Fibroblast of lung (primary cell): Measurements from ENCODE around the gene CCDC86. TPM values are rescaled to one million over a fixed set of nuclear protein-coding genes. Genes with fewer than 3 reads are reported as not detected.

Experiments
- DNase-seq, 2 donors: peaks; one replicate each; pipeline versions ENCODE4 v3.0.0 to v3.0.0-alpha.2; 2010; ENCODE audit warnings: low read depth in 2 of 2
- H2AFZ ChIP-seq: 2 replicates; pipeline ENCODE4 v1.5.1; 2012; ENCODE audit warnings: low read length, control low read depth, inconsistent platforms
- H3K27ac ChIP-seq: 2 replicates; pipeline ENCODE4 v1.5.1; 2011; ENCODE audit warnings: low read length, control low read depth; ENCODE audit not compliant: insufficient read depth
- H3K27me3 ChIP-seq: 2 replicates; pipeline ENCODE4 v1.5.1; 2011; ENCODE audit warnings: mild to moderate bottlenecking, low read length; ENCODE audit not compliant: control insufficient read depth, insufficient read depth
- H3K36me3 ChIP-seq: 2 replicates; pipeline ENCODE4 v1.5.1; 2011; ENCODE audit warnings: low read length; ENCODE audit not compliant: control insufficient read depth, insufficient read depth
- H3K4me1 ChIP-seq: 2 replicates; pipeline ENCODE4 v1.5.1; 2011; ENCODE audit warnings: low read length; ENCODE audit not compliant: control insufficient read depth, insufficient read depth; ENCODE audit errors: extremely low read depth
- H3K4me2 ChIP-seq: 2 replicates; pipeline ENCODE4 v1.5.1; 2011; ENCODE audit warnings: low read length, control low read depth; ENCODE audit not compliant: insufficient read depth; ENCODE audit errors: extremely low read depth
- H3K4me3 ChIP-seq, 4 experiments: fragments of 200-600 bp in 1 of 4; sonication (generic) in 1 of 4; replicated peaks in 1 of 4; 2 replicates each; pipeline ENCODE4 v1.5.1; 2011 to 2016; ENCODE audit warnings: low read length in 4 of 4, low read depth in 3 of 4, mild to moderate bottlenecking in 3 of 4, control low read depth in 2 of 4, inconsistent platforms in 1 of 4, mixed read lengths in 1 of 4; ENCODE audit not compliant: insufficient read depth in 1 of 4; ENCODE audit errors: control extremely low read depth in 1 of 4
- H3K79me2 ChIP-seq: 2 replicates; pipeline ENCODE4 v1.5.1; 2012; ENCODE audit warnings: mild to moderate bottlenecking, low read length, inconsistent platforms; ENCODE audit not compliant: control insufficient read depth, insufficient read depth
- H3K9ac ChIP-seq: 2 replicates; pipeline ENCODE4 v1.5.1; 2011; ENCODE audit warnings: mild to moderate bottlenecking, low read length, control low read depth; ENCODE audit not compliant: insufficient read depth
- H3K9me3 ChIP-seq: 2 replicates; pipeline ENCODE4 v1.5.1; 2012; ENCODE audit warnings: low read depth, low read length; ENCODE audit not compliant: control insufficient read depth, insufficient read depth
- H4K20me1 ChIP-seq: 2 replicates; pipeline ENCODE4 v1.5.1; 2011; ENCODE audit warnings: low read length; ENCODE audit not compliant: control insufficient read depth, insufficient read depth; ENCODE audit errors: extremely low read depth
- CTCF ChIP-seq, 2 donors: IDR thresholded peaks in 1 of 2; conservative IDR thresholded peaks in 1 of 2; 1 replicate in 1 of 2; 2 replicates in 1 of 2; pipeline ENCODE4 v1.5.1; 2011 to 2012; ENCODE audit warnings: low read length in 2 of 2, control low read depth in 1 of 2, inconsistent platforms in 1 of 2, low read depth in 1 of 2, mild to moderate bottlenecking in 1 of 2
- EZH2 ChIP-seq: IDR thresholded peaks from 2 replicates; pipeline ENCODE4 v1.5.1; 2012; ENCODE audit warnings: low read length, control low read depth, mild to moderate bottlenecking; ENCODE audit errors: missing control alignments
- polyA plus RNA-seq, 2 donors: library from polyadenylated mRNA; depleted of rRNA in 1 of 2; stranded (reverse) in 1 of 2; unstranded in 1 of 2; fragments of >200 nt; gene quantifications; 2 replicates each; pipeline ENCODE4 v1.2.1, GENCODE V29; 2011 to 2012; ENCODE audit warnings: missing spikeins in 1 of 2
- total RNA-seq: library from RNA; depleted of rRNA; stranded (reverse); fragments of >200 nt; gene quantifications from 2 replicates; pipeline ENCODE4 v1.2.1, GENCODE V29; 2014

CCDC86 gene
- total and polyA plus RNA-seq, 2 donors (not counting 1 experiment from before 2014, with no cell fraction given), result 7.4 to 14.9 TPM

- no peak overlapping the region for H3K9ac ChIP-seq
- no peaks in the 10 kb centered on the region for H3K79me2 ChIP-seq
- no peaks in the 10 kb centered on the region for H3K9me3 ChIP-seq
- H4K20me1 ChIP-seq, result no peaks in the 10 kb centered on the region
- H3K27me3 ChIP-seq, result no peaks in the 10 kb centered on the region
- no peaks in the 10 kb centered on the region for H3K4me1 ChIP-seq
- peaks cover 19% of the 10 kb centered on the region for H3K36me3 ChIP-seq
- no peak for TF ChIP-seq EZH2
- no peak for TF ChIP-seq CTCF (conservative IDR thresholded peaks at IDR 0.05 in 1 of 2, IDR thresholded peaks at IDR 0.05 in 1 of 2; ENCODE audit: low read depth in 1 of 2, low read length in 2 of 2)
- no peak overlapping the region for H3K4me3 ChIP-seq
- H3K27ac ChIP-seq, result no peak overlapping the region
- H3K4me2 ChIP-seq, result no peak overlapping the region
- H2AFZ ChIP-seq, result no peak overlapping the region
- DNase-seq, result no peak
Observed at GRCh38 chr11:60895687-60896086, 53.8 kb downstream of the CCDC86 start.

- H3K36me3 ChIP-seq, result peaks cover 20% of the 10 kb centered on the region
- no peak overlapping the region for H3K27ac ChIP-seq
- H4K20me1 ChIP-seq, result no peaks in the 10 kb centered on the region
- H3K9me3 ChIP-seq, result no peaks in the 10 kb centered on the region
- no peak for DNase-seq
- no peaks in the 10 kb centered on the region for H3K4me1 ChIP-seq
- H3K4me2 ChIP-seq, result no peak overlapping the region
- no peak overlapping the region for H3K4me3 ChIP-seq
- H3K79me2 ChIP-seq, result no peaks in the 10 kb centered on the region
- H3K9ac ChIP-seq, result no peak overlapping the region
- no peak for TF ChIP-seq CTCF (conservative IDR thresholded peaks at IDR 0.05 in 1 of 2, IDR thresholded peaks at IDR 0.05 in 1 of 2; ENCODE audit: low read depth in 1 of 2, low read length in 2 of 2)
- TF ChIP-seq EZH2, result no peak
- H3K27me3 ChIP-seq, result no peaks in the 10 kb centered on the region
- no peak overlapping the region for H2AFZ ChIP-seq
Observed at GRCh38 chr11:60897496-60897895, 55.6 kb downstream of the CCDC86 start.

- Histone ChIP-seq H3K4me3 (no peak overlapping the region), H3K36me3 (peaks cover 18% of the 10 kb centered on the region), H3K27ac (peak overlapping the region; percentile 66), H4K20me1 (no peaks in the 10 kb centered on the region), H3K9ac (no peak overlapping the region), H3K27me3 (no peaks in the 10 kb centered on the region), H3K9me3 (no peaks in the 10 kb centered on the region), H3K4me2 (no peak overlapping the region), H3K4me1 (no peaks in the 10 kb centered on the region), H2AFZ (no peak overlapping the region), H3K79me2 (peaks cover 15% of the 10 kb centered on the region)
- DNase-seq, result peak; percentile 54 to 76
- TF ChIP-seq CTCF (conservative IDR thresholded peaks at IDR 0.05 in 1 of 2, IDR thresholded peaks at IDR 0.05 in 1 of 2; ENCODE audit: low read depth in 1 of 2, low read length in 2 of 2) (peak; percentile 97 to 99), EZH2 (no peak)
Observed at GRCh38 chr11:60899046-60899936, 57.4 kb downstream of the CCDC86 start.
